HCT116 (cell line): ENCODE measurements around the gene ART5.

Experiments
- CTCF ChIP-seq, 3 experiments: fragments of 200-600 bp in 1 of 3; sonication (generic) in 1 of 3; IDR thresholded peaks in 2 of 3; conservative IDR thresholded peaks in 1 of 3; 2 replicates each; pipeline ENCODE4 v1.5.1; 2012 to 2017; ENCODE audit warnings: low read depth in 2 of 3, low read length in 2 of 3, antibody characterized with exemption in 1 of 3, borderline replicate concordance in 1 of 3, control low read depth in 1 of 3, mild to moderate bottlenecking in 1 of 3, mixed read lengths in 1 of 3, mixed run types in 1 of 3, moderate library complexity in 1 of 3; ENCODE audit not compliant: insufficient read depth in 1 of 3
- POLR2A ChIP-seq: IDR thresholded peaks from 2 replicates; pipeline ENCODE4 v1.7.0; 2011; ENCODE audit warnings: borderline replicate concordance; ENCODE audit not compliant: insufficient read depth, insufficient read length; ENCODE audit errors: extremely low read depth

GRCh38 chr11:3644817-3645235 lies 3.0 kb upstream of the ART5 start, which contains the start of gene ART1:
- TF ChIP-seq CTCF (IDR thresholded peaks at IDR 0.05 in 2 of 3, conservative IDR thresholded peaks at IDR 0.05 in 1 of 3; ENCODE audit: borderline replicate concordance in 1 of 3, insufficient read depth in 1 of 3, low read depth in 2 of 3, low read length in 2 of 3) (peak in 2 of 3 experiments; percentile 19 to 34; a peak in 3 of 6 replicates), POLR2A (no peak)
